ENCODE results near the gene TTC33.

Gene TTC33

GRCh38 chr5:40755407-40756365 is at the start of gene TTC33:
TTC33 (minus strand) TSS chr5:40755961; CDS start chr5:40747018, 8,943 bp downstream.
- H3K4me3 ChIP-seq (ENCODE audit: low read depth, low read length): peak within 1 kb of the TSS; percentile 97
- TF ChIP-seq, protein P1, sequence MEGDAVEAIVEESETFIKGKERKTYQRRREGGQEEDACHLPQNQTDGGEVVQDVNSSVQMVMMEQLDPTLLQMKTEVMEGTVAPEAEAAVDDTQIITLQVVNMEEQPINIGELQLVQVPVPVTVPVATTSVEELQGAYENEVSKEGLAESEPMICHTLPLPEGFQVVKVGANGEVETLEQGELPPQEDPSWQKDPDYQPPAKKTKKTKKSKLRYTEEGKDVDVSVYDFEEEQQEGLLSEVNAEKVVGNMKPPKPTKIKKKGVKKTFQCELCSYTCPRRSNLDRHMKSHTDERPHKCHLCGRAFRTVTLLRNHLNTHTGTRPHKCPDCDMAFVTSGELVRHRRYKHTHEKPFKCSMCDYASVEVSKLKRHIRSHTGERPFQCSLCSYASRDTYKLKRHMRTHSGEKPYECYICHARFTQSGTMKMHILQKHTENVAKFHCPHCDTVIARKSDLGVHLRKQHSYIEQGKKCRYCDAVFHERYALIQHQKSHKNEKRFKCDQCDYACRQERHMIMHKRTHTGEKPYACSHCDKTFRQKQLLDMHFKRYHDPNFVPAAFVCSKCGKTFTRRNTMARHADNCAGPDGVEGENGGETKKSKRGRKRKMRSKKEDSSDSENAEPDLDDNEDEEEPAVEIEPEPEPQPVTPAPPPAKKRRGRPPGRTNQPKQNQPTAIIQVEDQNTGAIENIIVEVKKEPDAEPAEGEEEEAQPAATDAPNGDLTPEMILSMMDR (IDR thresholded peaks at IDR 0.05; ENCODE audit: borderline replicate concordance, insufficient read depth, low read depth, low read length): peak; percentile 68

GRCh38 chr5:40801771-40802562 is 46.2 kb upstream of the TTC33 start:
- H3K4me3 ChIP-seq (ENCODE audit: low read depth, low read length): no peak overlapping the region

DNA sequence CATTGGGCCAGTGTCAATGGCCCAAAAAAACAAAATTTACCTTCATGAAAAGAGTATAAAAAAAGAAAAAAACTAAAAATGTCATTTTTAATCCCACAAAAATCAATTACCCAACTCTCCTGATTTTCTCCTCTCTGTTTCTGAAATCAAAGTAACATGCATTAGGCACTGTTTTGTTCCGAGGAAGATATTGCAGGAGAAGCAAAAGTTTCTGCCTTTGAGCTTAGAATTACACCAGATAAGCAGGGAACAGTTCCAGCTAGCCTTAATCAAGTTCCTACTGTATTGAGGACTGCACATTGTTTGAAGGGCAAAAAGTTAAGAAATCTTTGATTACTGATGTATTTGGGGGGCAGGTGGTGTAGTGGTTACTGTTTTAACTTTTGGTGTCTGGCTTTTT is 43.5 kb upstream of the TTC33 start:
- no peak overlapping the region for H3K4me3 ChIP-seq (ENCODE audit: low read depth, low read length)

More at GRCh38 chr5:40801771-40802562, 46.2 kb upstream of the TTC33 start:
- TF ChIP-seq, protein P1 (IDR thresholded peaks at IDR 0.05; ENCODE audit: borderline replicate concordance, insufficient read depth, low read depth, low read length): no peak

GRCh38 chr5:40798801-40799210 is 43.0 kb upstream of the TTC33 start:
- TF ChIP-seq, protein P1 (IDR thresholded peaks at IDR 0.05; ENCODE audit: borderline replicate concordance, insufficient read depth, low read depth, low read length): no peak
- peak overlapping the region; percentile 55 for H3K4me3 ChIP-seq (ENCODE audit: low read depth, low read length)

More for the DNA sequence above, 43.5 kb upstream of the TTC33 start:
- TF ChIP-seq, protein P1 (IDR thresholded peaks at IDR 0.05; ENCODE audit: borderline replicate concordance, insufficient read depth, low read depth, low read length): no peak

GRCh38 chr5:40798012-40798800 is 42.4 kb upstream of the TTC33 start, which contains the start of gene PRKAA1:
PRKAA1 (minus strand) TSS chr5:40798374; CDS start chr5:40798189, 185 bp downstream.
- TF ChIP-seq, protein P1 (IDR thresholded peaks at IDR 0.05; ENCODE audit: borderline replicate concordance, insufficient read depth, low read depth, low read length): peak; percentile 81
- peak within 1 kb of the TSS; percentile 72 for H3K4me3 ChIP-seq (ENCODE audit: low read depth, low read length)

- H3K4me3 ChIP-seq (ENCODE audit: low read depth, low read length): peak overlapping the region; percentile 72
- TF ChIP-seq, protein P1 (IDR thresholded peaks at IDR 0.05; ENCODE audit: borderline replicate concordance, insufficient read depth, low read depth, low read length): no peak
Observed at GRCh38 chr5:40797273-40798011, 41.7 kb upstream of the TTC33 start.
